A549 (cell line): Measurements from ENCODE around the gene MMP25.

Source experiments
- CHD2 ChIP-seq: fragments of 150-350 bp; IDR thresholded peaks from 2 replicates; pipeline ENCODE4 v1.6.1; 2014; ENCODE audit warnings: low read length; ENCODE audit not compliant: partially characterized antibody
- FOXS1 ChIP-seq: fragments of 250-450 bp; sonication (Bioruptor Pico); IDR thresholded peaks from 2 replicates; pipeline ENCODE4 v1.5.0; 2020; ENCODE audit warnings: mild to moderate bottlenecking, moderate library complexity
- HOXA7 ChIP-seq: fragments of 250-450 bp; sonication (Bioruptor Pico); IDR thresholded peaks from 2 replicates; pipeline ENCODE4 v1.5.0; 2020; ENCODE audit warnings: mild to moderate bottlenecking, moderate library complexity
- JUN ChIP-seq, 2 experiments: fragments of >200 bp; sonication (Bioruptor Twin); formaldehyde crosslinking; IDR thresholded peaks; 2 replicates in 1 of 2; 3 replicates in 1 of 2; pipeline ENCODE4 v1.6.1; 2016 to 2017
- MAFK ChIP-seq: fragments of 450-650 bp; IDR thresholded peaks from 2 replicates; pipeline ENCODE4 v1.6.1; 2014; ENCODE audit not compliant: partially characterized antibody
- MAZ ChIP-seq: fragments of 150-350 bp; IDR thresholded peaks from 2 replicates; pipeline ENCODE4 v1.6.1; 2014; ENCODE audit warnings: antibody characterized with exemption, low read depth, low read length, borderline replicate concordance
- POLR2A ChIP-seq: IDR thresholded peaks from 2 replicates; pipeline ENCODE4 v1.6.1; 2012; ENCODE audit warnings: mild to moderate bottlenecking, low read length
- SMC3 ChIP-seq: fragments of >200 bp; sonication (Bioruptor Twin); formaldehyde crosslinking; IDR thresholded peaks from 3 replicates; pipeline ENCODE4 v1.6.1; 2018; ENCODE audit warnings: inconsistent platforms
- SREBF2 ChIP-seq: fragments of 450-650 bp; IDR thresholded peaks from 2 replicates; pipeline ENCODE4 v1.6.1; 2014; ENCODE audit warnings: mild to moderate bottlenecking, moderate library complexity
- TF ChIP-seq, protein P1 (sequence below): fragments of >200 bp; sonication (Bioruptor Twin); formaldehyde crosslinking; IDR thresholded peaks from 3 replicates; pipeline ENCODE4 v1.5.1; 2016
- TF ChIP-seq, protein P2 (sequence below): fragments of 450-650 bp; IDR thresholded peaks from 2 replicates; pipeline ENCODE4 v1.6.1; 2014; ENCODE audit warnings: antibody characterized with exemption
- TF ChIP-seq, protein P3 (sequence below): fragments of 150-350 bp; IDR thresholded peaks from 2 replicates; pipeline ENCODE4 v1.6.1; 2014; ENCODE audit warnings: low read depth, mild to moderate bottlenecking, low read length

DNA sequence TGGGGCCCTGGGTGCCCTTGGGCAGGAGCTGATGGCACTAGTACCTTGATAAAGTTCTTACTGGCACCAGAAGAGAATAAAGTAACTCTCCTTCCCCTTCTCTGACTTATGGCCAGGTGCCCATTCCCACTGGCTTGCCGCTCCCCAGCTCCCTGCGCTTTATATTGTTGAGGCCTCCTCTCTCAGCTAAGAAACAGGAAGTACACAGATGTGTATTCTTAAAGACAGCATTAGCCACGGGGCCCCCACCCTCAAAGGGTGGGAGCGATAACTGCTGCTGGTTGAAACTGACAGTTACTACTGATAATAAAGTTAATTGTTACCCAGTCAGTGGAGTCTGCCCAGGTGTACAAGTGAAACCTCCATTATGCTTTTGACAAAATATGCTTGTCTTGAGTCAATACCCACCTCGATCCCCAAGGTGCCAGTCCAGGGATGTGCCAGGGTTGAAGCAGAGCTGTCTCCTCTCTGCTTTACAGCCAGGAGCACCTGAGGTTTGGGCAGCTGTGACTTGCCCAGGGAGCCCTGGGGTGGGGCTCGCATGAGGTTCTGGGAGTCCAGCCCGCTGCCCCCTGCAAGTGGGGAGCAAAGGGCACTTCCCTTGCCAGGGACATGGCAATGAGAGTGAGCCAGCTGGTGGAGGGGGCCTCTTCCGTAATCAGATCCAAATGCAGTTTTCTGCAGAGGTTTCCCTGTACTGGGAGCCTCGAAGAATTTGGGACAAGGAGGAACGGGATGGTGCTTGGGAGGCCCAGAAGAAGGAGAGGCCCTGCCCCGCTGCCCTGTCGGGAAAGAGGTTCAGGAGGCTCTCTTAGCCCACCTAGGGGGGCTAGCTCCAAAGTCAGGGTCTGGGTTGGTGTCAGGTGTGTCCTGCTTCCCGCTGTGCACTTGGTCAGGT lies 39.1 kb upstream of the MMP25 start:
- TF ChIP-seq POLR2A: no peak
- TF ChIP-seq, protein P1, sequence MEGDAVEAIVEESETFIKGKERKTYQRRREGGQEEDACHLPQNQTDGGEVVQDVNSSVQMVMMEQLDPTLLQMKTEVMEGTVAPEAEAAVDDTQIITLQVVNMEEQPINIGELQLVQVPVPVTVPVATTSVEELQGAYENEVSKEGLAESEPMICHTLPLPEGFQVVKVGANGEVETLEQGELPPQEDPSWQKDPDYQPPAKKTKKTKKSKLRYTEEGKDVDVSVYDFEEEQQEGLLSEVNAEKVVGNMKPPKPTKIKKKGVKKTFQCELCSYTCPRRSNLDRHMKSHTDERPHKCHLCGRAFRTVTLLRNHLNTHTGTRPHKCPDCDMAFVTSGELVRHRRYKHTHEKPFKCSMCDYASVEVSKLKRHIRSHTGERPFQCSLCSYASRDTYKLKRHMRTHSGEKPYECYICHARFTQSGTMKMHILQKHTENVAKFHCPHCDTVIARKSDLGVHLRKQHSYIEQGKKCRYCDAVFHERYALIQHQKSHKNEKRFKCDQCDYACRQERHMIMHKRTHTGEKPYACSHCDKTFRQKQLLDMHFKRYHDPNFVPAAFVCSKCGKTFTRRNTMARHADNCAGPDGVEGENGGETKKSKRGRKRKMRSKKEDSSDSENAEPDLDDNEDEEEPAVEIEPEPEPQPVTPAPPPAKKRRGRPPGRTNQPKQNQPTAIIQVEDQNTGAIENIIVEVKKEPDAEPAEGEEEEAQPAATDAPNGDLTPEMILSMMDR: no peak
- no peak for TF ChIP-seq MAZ
- TF ChIP-seq, protein P2, sequence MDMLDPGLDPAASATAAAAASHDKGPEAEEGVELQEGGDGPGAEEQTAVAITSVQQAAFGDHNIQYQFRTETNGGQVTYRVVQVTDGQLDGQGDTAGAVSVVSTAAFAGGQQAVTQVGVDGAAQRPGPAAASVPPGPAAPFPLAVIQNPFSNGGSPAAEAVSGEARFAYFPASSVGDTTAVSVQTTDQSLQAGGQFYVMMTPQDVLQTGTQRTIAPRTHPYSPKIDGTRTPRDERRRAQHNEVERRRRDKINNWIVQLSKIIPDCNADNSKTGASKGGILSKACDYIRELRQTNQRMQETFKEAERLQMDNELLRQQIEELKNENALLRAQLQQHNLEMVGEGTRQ: no peak
- no peak for TF ChIP-seq SMC3
- no peak for TF ChIP-seq SREBF2
- TF ChIP-seq CHD2: no peak
- no peak for TF ChIP-seq HOXA7
- no peak for TF ChIP-seq MAFK
- TF ChIP-seq, protein P3, sequence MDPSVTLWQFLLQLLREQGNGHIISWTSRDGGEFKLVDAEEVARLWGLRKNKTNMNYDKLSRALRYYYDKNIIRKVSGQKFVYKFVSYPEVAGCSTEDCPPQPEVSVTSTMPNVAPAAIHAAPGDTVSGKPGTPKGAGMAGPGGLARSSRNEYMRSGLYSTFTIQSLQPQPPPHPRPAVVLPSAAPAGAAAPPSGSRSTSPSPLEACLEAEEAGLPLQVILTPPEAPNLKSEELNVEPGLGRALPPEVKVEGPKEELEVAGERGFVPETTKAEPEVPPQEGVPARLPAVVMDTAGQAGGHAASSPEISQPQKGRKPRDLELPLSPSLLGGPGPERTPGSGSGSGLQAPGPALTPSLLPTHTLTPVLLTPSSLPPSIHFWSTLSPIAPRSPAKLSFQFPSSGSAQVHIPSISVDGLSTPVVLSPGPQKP: no peak
- no peak for TF ChIP-seq FOXS1 (CRISPR knock-in tag)
- no peak for TF ChIP-seq JUN (IDR thresholded peaks at IDR 0.05)
